Measurements from ENCODE around the gene TOR2A. TPM values are rescaled to one million over a fixed set of nuclear protein-coding genes. Genes with fewer than 3 reads are reported as not detected.

Gene TOR2A
- total and polyA plus RNA-seq, 5 donors from 2014 or later: 11.9 to 30.2 (median 23.2) TPM

GRCh38 chr9:127698386-127698785, 36.7 kb downstream of the TOR2A start:
- Mint-ChIP-seq H3K36me3 (peaks cover 6% of the 10 kb centered on the region), H3K4me3 (peak overlapping the region in 1 of 4 donors; percentile 82), H3K27me3 (peaks cover 4% of the 10 kb centered on the region), H3K27ac (peak overlapping the region in 1 of 3 donors; percentile 28), H3K9me3 (no peaks in the 10 kb centered on the region), H3K4me1 (peaks cover 0 to 22% (median 9%) of the 10 kb centered on the region in 4 donors)
- Histone ChIP-seq H3K9me3 (ENCODE audit: control insufficient read depth in 2 of 2, low read length in 2 of 2) (no peaks in the 10 kb centered on the region), H3K36me3 (ENCODE audit: control insufficient read depth, insufficient read depth, low read length) (no peaks in the 10 kb centered on the region), H3K27ac (ENCODE audit: insufficient read depth, low read length, poor library complexity, severe bottlenecking) (no peak overlapping the region), H3K4me3 (ENCODE audit: low read depth, low read length) (no peak overlapping the region), H3K4me1 (ENCODE audit: control insufficient read depth, insufficient read depth, low read length, poor library complexity, severe bottlenecking) (peaks cover 7% of the 10 kb centered on the region), H3K27me3 (ENCODE audit: control insufficient read depth, insufficient read depth, low read length) (no peaks in the 10 kb centered on the region)
- DNase-seq: no peak
- ATAC-seq (ENCODE audit: low read depth in 2 of 2): no peak

- no peak overlapping the region for H3K4me3 Mint-ChIP-seq
- H3K27ac Mint-ChIP-seq: no peak overlapping the region
- H3K4me1 ChIP-seq (ENCODE audit: control insufficient read depth, insufficient read depth, low read length, poor library complexity, severe bottlenecking): peaks cover 7% of the 10 kb centered on the region
These were observed 37.5 kb downstream of the TOR2A start for GRCh38 chr9:127697575-127697974.

GRCh38 chr9:127694890-127695720, 40.0 kb downstream of the TOR2A start:
- Histone ChIP-seq H3K9me3 (ENCODE audit: control insufficient read depth in 2 of 2, low read length in 2 of 2) (no peaks in the 10 kb centered on the region), H3K36me3 (ENCODE audit: control insufficient read depth, insufficient read depth, low read length) (no peaks in the 10 kb centered on the region), H3K27me3 (ENCODE audit: control insufficient read depth, insufficient read depth, low read length) (no peaks in the 10 kb centered on the region), H3K4me3 (ENCODE audit: low read depth, low read length) (no peak overlapping the region), H3K27ac (ENCODE audit: insufficient read depth, low read length, poor library complexity, severe bottlenecking) (no peak overlapping the region), H3K4me1 (ENCODE audit: control insufficient read depth, insufficient read depth, low read length, poor library complexity, severe bottlenecking) (peaks cover 7% of the 10 kb centered on the region)
- no peaks in the 10 kb centered on the region for H3K9me3 Mint-ChIP-seq
- ATAC-seq (ENCODE audit: low read depth in 2 of 2): no peak
- H3K4me1 Mint-ChIP-seq: peaks cover 0 to 19% (median 7%) of the 10 kb centered on the region in 4 donors
- no peak overlapping the region for H3K27ac Mint-ChIP-seq
- H3K27me3 Mint-ChIP-seq: peaks cover under 1% of the 10 kb centered on the region
- no peak overlapping the region for H3K4me3 Mint-ChIP-seq
- peaks cover 13% of the 10 kb centered on the region for H3K36me3 Mint-ChIP-seq
- no peak for DNase-seq

More at GRCh38 chr9:127697575-127697974, 37.5 kb downstream of the TOR2A start:
- Histone ChIP-seq H3K9me3 (ENCODE audit: control insufficient read depth in 2 of 2, low read length in 2 of 2) (no peaks in the 10 kb centered on the region), H3K27me3 (ENCODE audit: control insufficient read depth, insufficient read depth, low read length) (no peaks in the 10 kb centered on the region), H3K27ac (ENCODE audit: insufficient read depth, low read length, poor library complexity, severe bottlenecking) (no peak overlapping the region), H3K36me3 (ENCODE audit: control insufficient read depth, insufficient read depth, low read length) (no peaks in the 10 kb centered on the region), H3K4me3 (ENCODE audit: low read depth, low read length) (no peak overlapping the region)
- no peaks in the 10 kb centered on the region for H3K9me3 Mint-ChIP-seq
- H3K27me3 Mint-ChIP-seq: peaks cover 4% of the 10 kb centered on the region
- H3K36me3 Mint-ChIP-seq: peaks cover 9% of the 10 kb centered on the region
- no peak for DNase-seq
- no peak for ATAC-seq (ENCODE audit: low read depth in 2 of 2)
- H3K4me1 Mint-ChIP-seq: peaks cover 0 to 22% (median 9%) of the 10 kb centered on the region in 4 donors

- H3K4me3 ChIP-seq (ENCODE audit: low read depth, low read length): no peak overlapping the region
- Mint-ChIP-seq H3K36me3 (peaks cover 13% of the 10 kb centered on the region), H3K9me3 (no peaks in the 10 kb centered on the region), H3K27ac (no peak overlapping the region), H3K27me3 (no peaks in the 10 kb centered on the region), H3K4me3 (no peak overlapping the region), H3K4me1 (peaks cover 0 to 7% (median 0%) of the 10 kb centered on the region in 4 donors)
- no peaks in the 10 kb centered on the region for H3K27me3 ChIP-seq (ENCODE audit: control insufficient read depth, insufficient read depth, low read length)
- H3K9me3 ChIP-seq (ENCODE audit: control insufficient read depth in 2 of 2, low read length in 2 of 2): no peaks in the 10 kb centered on the region
- no peaks in the 10 kb centered on the region for H3K36me3 ChIP-seq (ENCODE audit: control insufficient read depth, insufficient read depth, low read length)
- ATAC-seq (ENCODE audit: low read depth in 2 of 2) (no peak), DNase-seq (no peak)
- no peaks in the 10 kb centered on the region for H3K4me1 ChIP-seq (ENCODE audit: control insufficient read depth, insufficient read depth, low read length, poor library complexity, severe bottlenecking)
- no peak overlapping the region for H3K27ac ChIP-seq (ENCODE audit: insufficient read depth, low read length, poor library complexity, severe bottlenecking)
These were observed 41.4 kb downstream of the TOR2A start for GRCh38 chr9:127693697-127694096.

DNA sequence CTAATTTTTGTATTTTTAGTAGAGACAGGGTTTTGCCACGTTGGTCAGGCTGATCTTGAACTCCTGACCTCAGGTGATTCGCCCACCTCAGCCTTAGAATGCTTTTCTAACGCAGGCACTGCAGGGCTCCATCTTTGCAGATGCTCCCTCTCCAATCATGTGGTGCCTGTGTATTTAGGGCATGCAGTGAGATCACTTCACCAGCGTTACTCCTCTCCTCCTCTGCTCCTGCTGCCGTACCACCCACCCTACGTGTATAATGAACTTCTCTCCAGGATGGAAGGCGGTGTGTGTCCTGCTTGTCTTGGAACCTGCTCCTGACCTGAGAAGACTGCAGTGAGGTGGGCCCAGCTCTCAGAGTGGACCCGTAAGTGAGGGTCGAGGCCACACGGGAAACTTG, 42.0 kb downstream of the TOR2A start:
- H3K36me3 ChIP-seq (ENCODE audit: control insufficient read depth, insufficient read depth, low read length): no peaks in the 10 kb centered on the region
- DNase-seq (no peak), ATAC-seq (ENCODE audit: low read depth in 2 of 2) (no peak)
- Mint-ChIP-seq H3K9me3 (no peaks in the 10 kb centered on the region), H3K4me3 (no peak overlapping the region), H3K4me1 (peaks cover 0 to 7% (median 0%) of the 10 kb centered on the region in 4 donors), H3K27ac (no peak overlapping the region), H3K36me3 (peaks cover 13% of the 10 kb centered on the region), H3K27me3 (no peaks in the 10 kb centered on the region)
- H3K27ac ChIP-seq (ENCODE audit: insufficient read depth, low read length, poor library complexity, severe bottlenecking): no peak overlapping the region
- no peaks in the 10 kb centered on the region for H3K4me1 ChIP-seq (ENCODE audit: control insufficient read depth, insufficient read depth, low read length, poor library complexity, severe bottlenecking)
- H3K27me3 ChIP-seq (ENCODE audit: control insufficient read depth, insufficient read depth, low read length): no peaks in the 10 kb centered on the region
- no peak overlapping the region for H3K4me3 ChIP-seq (ENCODE audit: low read depth, low read length)
- H3K9me3 ChIP-seq (ENCODE audit: control insufficient read depth in 2 of 2, low read length in 2 of 2): no peaks in the 10 kb centered on the region

DNA sequence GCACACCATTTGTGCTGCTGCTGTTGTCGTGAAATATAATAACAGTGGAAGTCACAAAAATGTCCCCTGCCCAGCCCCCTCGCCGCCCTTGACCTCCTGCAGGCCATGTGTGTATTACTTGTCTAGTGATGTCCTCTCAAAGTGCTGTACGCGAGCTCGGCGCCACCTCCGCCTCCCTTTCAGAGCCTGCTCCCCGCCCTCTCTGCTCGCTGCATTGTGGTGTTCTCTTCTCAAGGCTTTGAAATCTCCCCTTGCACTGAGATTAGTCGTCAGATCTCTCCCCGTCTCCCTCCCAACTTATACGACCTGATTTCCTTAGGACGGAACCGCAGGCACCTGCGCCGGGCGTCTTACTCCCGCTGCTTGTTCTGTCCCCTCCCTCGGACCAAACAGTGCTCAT, 43.0 kb downstream of the TOR2A start:
- Mint-ChIP-seq H3K36me3 (peaks cover 13% of the 10 kb centered on the region), H3K4me1 (no peaks in the 10 kb centered on the region), H3K4me3 (no peak overlapping the region), H3K27ac (peak overlapping the region in 1 of 3 donors; percentile 55), H3K9me3 (peaks cover 0 to 2% (median 0%) of the 10 kb centered on the region in 7 donors), H3K27me3 (no peaks in the 10 kb centered on the region)
- Histone ChIP-seq H3K27ac (ENCODE audit: insufficient read depth, low read length, poor library complexity, severe bottlenecking) (no peak overlapping the region), H3K27me3 (ENCODE audit: control insufficient read depth, insufficient read depth, low read length) (no peaks in the 10 kb centered on the region), H3K36me3 (ENCODE audit: control insufficient read depth, insufficient read depth, low read length) (no peaks in the 10 kb centered on the region), H3K4me3 (ENCODE audit: low read depth, low read length) (no peak overlapping the region), H3K9me3 (ENCODE audit: control insufficient read depth in 2 of 2, low read length in 2 of 2) (no peaks in the 10 kb centered on the region), H3K4me1 (ENCODE audit: control insufficient read depth, insufficient read depth, low read length, poor library complexity, severe bottlenecking) (no peaks in the 10 kb centered on the region)
- ATAC-seq (ENCODE audit: low read depth in 2 of 2): no peak
- no peak for DNase-seq

DNA sequence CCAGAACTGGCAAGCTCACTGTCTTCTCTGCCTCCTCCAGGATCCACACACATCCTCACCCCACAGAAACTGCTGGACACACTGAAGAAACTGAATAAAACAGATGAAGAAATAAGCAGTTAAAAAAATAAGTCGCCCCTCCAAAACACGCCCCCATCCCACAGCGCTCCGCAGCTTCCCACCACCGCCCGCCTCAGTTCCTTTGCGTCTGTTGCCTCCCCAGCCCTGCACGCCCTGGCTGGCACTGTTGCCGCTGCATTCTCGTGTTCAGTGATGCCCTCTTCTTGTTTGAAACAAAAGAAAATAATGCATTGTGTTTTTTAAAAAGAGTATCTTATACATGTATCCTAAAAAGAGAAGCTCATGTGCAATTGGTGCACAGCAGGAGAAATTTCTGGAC, 44.4 kb downstream of the TOR2A start:
- H3K36me3 ChIP-seq (ENCODE audit: control insufficient read depth, insufficient read depth, low read length): no peaks in the 10 kb centered on the region
- peaks cover 0 to 2% (median 0%) of the 10 kb centered on the region in 7 donors for H3K9me3 Mint-ChIP-seq
- H3K27ac ChIP-seq (ENCODE audit: insufficient read depth, low read length, poor library complexity, severe bottlenecking): no peak overlapping the region
- H3K4me1 Mint-ChIP-seq: no peaks in the 10 kb centered on the region
- no peaks in the 10 kb centered on the region for H3K4me1 ChIP-seq (ENCODE audit: control insufficient read depth, insufficient read depth, low read length, poor library complexity, severe bottlenecking)
- H3K36me3 Mint-ChIP-seq: peaks cover 13% of the 10 kb centered on the region
- no peak overlapping the region for H3K27ac Mint-ChIP-seq
- ATAC-seq (ENCODE audit: low read depth in 2 of 2): no peak
- H3K27me3 Mint-ChIP-seq: no peaks in the 10 kb centered on the region
- no peak overlapping the region for H3K4me3 Mint-ChIP-seq
- H3K9me3 ChIP-seq (ENCODE audit: control insufficient read depth in 2 of 2, low read length in 2 of 2): no peaks in the 10 kb centered on the region
- no peak overlapping the region for H3K4me3 ChIP-seq (ENCODE audit: low read depth, low read length)
- H3K27me3 ChIP-seq (ENCODE audit: control insufficient read depth, insufficient read depth, low read length): no peaks in the 10 kb centered on the region
- no peak for DNase-seq

Measured in CD4-positive, CD25-positive, alpha-beta regulatory T cell (primary cell).